ENCODE measurements around the gene HIRA.

The HIRA gene

GRCh38 chr22:19431649-19432132, at the start of gene HIRA:
TSS of gene HIRA (minus strand) at chr22:19431733. CDS start at chr22:19431476, 257 bp downstream.
- peak; percentile 88 for DNase-seq

- no peak for DNase-seq
These were observed 49.3 kb upstream of the HIRA start for GRCh38 chr22:19480789-19481188.

- no peak for DNase-seq
These were observed 48.6 kb upstream of the HIRA start for GRCh38 chr22:19480173-19480568.

GRCh38 chr22:19479355-19480172, 48.0 kb upstream of the HIRA start, which contains the start of gene CDC45:
TSS of gene CDC45 (plus strand) at chr22:19479920. CDS start at chr22:19479969, 49 bp downstream.
- DNase-seq, result peak; percentile 97

GRCh38 chr22:19478901-19479354, 47.4 kb upstream of the HIRA start, which contains the start of gene UFD1:
TSS of gene UFD1 (minus strand) at chr22:19479193. CDS start at chr22:19479085, 108 bp downstream.
- peak; percentile 87 for DNase-seq

GRCh38 chr22:19478045-19478900, 46.7 kb upstream of the HIRA start:
- DNase-seq, result peak; percentile 21

GRCh38 chr22:19477321-19478044, 46.0 kb upstream of the HIRA start:
- DNase-seq, result peak; percentile 24

GRCh38 chr22:19476023-19476422, 44.5 kb upstream of the HIRA start:
- no peak for DNase-seq

- DNase-seq, result no peak
These were observed 42.0 kb upstream of the HIRA start for GRCh38 chr22:19473578-19473977.

- DNase-seq, result no peak
These were observed 40.7 kb upstream of the HIRA start for GRCh38 chr22:19472233-19472632.

- no peak for DNase-seq
These were observed 40.0 kb upstream of the HIRA start for GRCh38 chr22:19471572-19471971.

- no peak for DNase-seq
These were observed 38.5 kb upstream of the HIRA start for GRCh38 chr22:19470010-19470409.

- no peak for DNase-seq
These were observed 37.9 kb upstream of the HIRA start for GRCh38 chr22:19469421-19469820.

GRCh38 chr22:19467912-19468311, 36.4 kb upstream of the HIRA start:
- no peak for DNase-seq

GRCh38 chr22:19466848-19467752, 35.6 kb upstream of the HIRA start:
- no peak for DNase-seq

GRCh38 chr22:19466126-19466716, 34.7 kb upstream of the HIRA start:
- no peak for DNase-seq

GRCh38 chr22:19464975-19465374, 33.4 kb upstream of the HIRA start:
- no peak for DNase-seq

- no peak for DNase-seq
These were observed 33.0 kb upstream of the HIRA start for GRCh38 chr22:19464546-19464945.

GRCh38 chr22:19463491-19464469, 32.2 kb upstream of the HIRA start:
- no peak for DNase-seq

- no peak for DNase-seq
These were observed 31.5 kb upstream of the HIRA start for GRCh38 chr22:19463008-19463407.

Measured in CD4-positive, alpha-beta T cell treated with Interleukin-10 for 1 hour (primary cell).